ENCODE results near the gene ANXA2.
A peak's percentile ranks its signal among the peaks of the same experiment; 100 is the strongest.
"Not testable (repeated sequence)": the region's sequence is repeated elsewhere in the genome, so short reads cannot be mapped to it uniquely, and the experiment has no call there.

ANXA2 gene

DNA sequence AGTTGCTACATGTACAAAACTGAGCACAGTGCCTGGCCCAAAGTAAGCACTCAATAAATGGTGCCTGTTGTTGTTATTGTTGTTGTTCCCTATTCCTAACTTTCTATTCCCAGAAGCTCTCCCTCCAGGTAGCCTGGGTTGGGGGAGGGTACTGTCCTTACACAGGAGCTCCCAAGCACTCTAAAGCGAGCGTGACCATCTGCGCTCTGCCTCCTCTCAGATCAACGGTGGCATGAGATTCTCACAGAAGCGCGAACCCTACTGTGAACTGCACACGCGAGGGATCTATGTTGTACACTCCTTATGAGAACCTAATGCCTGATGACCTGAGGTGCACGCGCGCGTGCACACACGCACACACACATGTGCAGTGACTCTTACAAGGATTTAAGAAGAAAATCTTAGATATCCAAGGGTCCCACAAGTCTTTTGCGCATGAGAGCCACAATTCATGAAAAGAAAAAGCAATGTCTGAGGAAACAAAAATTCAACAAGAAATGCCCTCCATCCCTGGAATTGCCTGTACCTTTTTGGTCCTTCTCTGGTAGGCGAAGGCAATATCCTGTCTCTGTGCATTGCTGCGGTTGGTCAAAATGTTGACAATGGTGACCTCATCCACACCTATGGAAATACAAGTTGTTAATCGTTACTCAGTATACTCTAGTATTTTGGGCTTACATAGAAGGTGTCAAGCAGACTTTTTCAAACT lies 33.7 kb downstream of the ANXA2 start:
- no peak for DNase-seq

DNA sequence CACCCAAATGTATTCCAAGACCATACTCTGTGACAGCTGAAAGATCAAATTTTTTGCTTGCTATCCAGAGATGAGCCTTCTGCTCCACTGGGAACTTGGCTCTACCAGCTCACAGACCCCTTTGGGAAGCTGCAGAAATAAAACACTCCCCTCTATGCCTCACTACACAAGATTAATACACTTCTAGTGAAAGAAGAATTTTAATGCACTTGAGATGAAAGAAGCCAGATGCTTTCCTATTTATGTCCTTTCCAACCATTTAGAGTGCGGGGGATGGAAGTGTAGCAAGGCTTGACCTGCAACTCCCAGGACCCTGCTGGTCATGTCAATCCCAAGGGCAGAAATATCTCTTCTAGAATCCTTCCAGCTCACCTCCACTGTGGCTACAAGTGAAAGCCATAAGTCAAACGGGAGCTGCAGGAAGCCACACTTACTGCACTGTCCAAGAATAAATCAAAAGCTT lies 34.7 kb downstream of the ANXA2 start:
- no peak for DNase-seq

DNA sequence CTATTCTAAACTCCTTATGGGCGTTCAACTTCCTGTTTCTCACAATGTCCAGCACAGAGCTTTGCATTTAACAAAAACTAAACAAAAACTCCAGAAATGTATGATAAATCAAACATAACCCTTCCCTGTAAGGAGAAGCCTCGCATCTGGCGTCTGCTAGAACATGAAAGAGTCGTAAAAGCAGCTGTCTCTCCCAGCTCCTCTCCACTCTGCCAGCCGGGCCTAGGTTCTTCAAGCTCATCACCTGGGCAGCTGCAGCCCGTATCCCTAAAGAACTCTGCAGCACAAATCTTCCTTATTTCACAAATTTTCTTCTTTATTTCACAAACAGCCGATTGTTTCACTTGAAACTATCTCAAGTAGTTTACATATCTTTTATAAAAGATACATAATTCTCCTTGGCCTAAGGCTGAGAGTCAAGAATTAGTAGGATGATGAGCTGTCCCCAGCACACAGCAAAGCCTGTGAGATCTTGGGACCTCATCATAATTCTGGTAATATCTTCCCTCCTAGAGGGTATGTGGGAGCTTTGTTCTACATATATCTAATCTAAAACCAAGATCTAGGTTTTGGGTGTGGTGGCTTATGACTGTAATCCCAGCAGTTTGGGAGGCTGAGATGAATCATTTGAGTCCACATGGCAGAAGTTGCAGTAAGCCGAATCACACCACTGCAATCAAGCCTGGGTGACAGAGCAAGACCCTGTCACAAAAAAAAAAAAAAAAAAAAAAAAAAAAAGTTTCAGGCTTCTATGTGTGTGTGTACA lies 35.3 kb downstream of the ANXA2 start:
- DNase-seq = no peak

DNA sequence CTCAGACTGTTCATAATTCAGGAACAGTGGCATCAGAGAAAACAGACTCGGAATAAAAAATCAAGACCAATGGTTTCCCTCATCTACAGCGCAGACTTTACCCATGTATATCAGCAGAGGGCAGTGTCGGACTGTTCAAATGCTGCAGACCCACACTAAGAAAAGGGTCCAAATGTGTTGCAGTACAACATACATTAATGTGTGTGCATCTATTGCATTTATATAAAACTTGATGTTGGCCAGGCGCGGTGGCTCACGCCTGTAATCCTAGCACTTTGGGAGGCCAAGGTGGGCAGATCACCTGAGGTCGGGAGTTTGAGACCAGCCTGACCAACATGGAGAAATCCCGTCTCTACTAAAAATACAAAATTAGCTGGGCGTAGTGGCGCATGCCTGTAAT lies 38.0 kb downstream of the ANXA2 start:
- DNase-seq = not testable (repeated sequence)

DNA sequence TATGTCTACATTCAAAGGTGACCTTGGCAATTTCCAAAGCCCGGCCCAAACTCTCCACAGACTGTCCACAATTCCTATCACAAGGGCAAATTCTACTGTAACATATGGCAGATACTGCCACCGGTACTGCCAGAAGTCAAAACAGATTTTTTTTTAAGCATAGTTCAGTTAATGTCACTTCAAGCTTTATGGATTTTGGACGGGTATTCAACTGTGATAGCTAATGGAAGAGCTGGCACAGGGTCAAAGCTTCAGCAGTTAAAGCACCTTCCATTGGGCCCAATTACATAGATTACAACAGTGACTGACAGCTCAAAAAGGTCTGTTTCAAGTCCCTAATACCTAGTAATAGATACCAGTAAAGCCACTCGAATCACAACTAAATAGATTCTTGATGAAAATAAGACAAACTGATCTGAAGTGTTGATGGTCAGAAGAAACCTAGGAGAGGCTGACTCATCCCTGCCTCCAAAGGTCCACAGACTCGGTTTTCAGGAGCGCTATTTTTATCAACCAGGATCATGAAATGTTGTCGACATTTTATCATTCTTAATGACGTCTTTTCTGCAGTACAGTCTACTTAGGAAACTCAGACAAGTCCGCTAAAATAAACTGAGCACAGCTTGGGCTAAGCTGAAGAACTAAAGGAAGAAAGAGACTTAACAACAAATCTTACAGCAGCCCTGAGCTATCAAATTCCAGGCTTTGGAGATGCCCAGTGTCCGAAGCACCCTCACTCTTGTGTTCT lies 38.7 kb downstream of the ANXA2 start:
- DNase-seq = peak; percentile 85

DNA sequence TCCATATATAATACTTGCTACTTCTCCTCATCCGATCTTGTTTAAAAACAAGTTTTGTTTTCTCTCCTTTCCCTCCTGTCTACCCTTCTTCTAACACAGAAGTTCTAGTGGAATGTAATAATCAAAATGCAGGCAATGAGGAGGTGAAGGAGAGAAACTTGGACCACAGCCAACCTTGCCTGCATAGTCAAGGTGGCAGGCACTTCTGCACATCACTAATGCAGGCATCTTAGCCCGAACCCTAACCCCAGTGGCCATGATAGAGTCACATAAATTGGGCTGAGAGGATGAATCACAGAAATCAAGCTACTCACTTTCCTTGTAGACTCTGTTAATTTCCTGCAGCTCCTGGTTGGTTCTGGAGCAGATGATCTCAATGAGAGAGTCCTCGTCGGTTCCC lies 41.0 kb downstream of the ANXA2 start:
- DNase-seq = no peak

DNA sequence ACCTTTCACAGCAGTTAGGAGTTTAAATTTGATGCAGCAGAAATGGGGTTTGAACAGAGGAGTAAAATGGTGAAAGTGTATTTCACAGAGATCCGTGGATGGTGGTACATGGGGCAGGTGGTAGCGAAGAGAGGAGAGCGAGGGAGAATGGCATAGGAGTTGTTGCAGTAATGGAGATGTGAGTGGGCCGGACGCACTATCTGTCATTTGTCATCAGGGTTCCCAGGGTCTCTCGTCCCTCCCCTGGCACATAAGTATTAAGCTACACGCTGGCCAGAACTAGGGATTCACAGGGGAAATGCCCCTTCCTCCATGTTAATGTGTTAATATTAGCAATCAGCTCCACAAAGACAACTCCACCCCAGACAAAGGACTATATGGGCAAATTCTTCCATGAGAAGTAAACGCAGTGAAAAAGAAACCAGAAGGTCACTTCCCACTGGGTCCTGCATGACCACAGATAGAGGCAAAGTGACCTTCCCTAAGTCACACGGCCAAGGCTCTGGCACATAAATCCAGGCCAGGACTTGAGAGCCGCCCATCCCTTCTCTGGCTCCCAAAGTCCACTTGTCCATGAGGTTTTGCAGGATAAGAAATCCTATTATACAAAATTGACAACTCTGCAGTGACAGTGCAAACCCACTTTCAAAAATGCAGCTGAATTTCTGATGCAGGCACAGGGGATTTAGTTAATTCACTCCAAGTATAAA lies 42.5 kb downstream of the ANXA2 start:
- no peak for DNase-seq

DNA sequence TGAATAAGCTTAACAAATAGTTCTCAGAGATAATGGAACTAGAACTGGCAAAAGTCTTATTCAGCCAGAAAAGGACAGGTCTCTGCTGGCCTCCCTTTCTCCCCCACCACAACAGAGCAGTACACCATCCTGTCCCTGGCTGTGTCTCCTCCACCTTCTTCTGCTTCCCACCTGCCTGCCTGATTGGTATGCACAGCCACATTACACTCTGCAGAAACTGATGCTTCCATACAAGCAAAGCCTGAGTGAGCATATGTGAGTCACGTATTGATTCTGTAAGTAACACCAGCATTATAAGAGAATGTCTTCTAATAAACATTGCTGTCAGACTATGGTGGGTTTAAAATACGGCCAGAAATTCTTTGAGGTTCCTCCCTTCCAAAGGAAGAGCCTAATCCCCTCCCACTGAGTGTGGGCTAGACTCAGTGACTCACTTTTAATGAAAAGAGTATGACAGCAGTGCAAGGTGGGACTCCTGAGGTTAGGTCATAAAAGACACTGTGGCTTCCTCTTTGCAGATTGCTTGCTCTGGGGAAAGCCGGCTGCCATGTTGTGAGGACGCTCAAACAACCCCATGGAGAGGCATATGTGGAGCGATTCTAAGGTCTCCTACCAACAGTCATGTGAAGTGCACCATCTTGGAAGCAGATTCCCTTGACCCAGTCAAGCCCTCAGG lies 44.4 kb downstream of the ANXA2 start:
- DNase-seq = no peak

DNA sequence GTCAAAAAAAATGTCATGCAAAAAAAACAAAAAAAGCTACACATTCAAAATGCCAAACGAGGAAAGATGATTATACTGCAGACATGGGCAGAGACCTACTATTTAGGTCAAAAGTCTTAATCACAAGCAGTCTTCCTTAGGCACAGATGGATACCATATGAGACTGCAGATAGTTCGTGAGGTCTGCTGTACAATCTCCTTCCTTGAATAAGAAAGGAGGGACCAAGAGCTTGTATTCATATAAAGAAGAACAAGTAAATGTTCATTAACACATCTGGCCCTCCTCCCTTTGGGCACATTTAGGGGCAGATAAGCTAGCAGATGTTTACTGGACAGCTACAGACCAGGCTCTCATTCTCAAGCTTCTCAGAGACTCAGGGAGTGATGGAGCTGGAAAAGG lies 45.3 kb downstream of the ANXA2 start:
- no peak for DNase-seq

DNA sequence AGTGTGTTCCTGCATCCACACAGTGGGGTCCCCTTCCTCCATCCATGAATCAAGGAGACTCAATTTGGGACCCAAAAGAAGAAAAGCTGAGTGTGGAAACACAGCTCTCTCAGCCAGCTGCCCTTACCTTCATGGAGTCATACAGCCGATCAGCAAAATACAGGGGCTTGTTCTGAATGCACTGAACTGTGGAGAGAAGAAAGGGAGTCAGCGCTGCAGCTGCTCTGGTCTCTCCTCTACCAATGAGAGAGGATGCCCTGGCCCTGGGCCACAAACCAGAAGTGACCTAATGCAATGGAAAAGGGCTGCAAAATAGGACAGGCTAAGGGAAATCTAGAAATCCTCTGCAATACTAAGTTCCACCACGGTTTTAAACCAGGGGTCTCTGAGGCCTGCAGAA lies 46.7 kb downstream of the ANXA2 start:
- no peak for DNase-seq

DNA sequence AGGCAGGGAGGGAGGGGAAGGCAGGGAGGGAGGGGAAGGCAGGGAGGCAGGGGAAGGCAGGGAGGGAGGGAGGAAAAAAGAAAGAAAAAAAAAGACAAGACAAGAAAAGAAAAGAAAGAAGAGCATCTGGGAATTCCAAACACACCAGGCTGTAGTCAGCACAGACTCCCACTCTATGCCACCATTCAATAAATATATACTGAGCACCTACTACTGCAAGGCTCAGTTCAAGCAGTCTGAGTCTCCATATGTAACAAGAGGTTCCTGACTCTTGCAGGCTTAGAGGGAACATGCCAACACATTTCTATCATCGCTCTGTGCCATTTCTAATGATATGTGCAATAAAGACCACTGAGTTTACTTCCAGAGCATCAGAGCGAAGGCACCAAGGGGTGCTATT lies 47.7 kb downstream of the ANXA2 start:
- no peak for DNase-seq

DNA sequence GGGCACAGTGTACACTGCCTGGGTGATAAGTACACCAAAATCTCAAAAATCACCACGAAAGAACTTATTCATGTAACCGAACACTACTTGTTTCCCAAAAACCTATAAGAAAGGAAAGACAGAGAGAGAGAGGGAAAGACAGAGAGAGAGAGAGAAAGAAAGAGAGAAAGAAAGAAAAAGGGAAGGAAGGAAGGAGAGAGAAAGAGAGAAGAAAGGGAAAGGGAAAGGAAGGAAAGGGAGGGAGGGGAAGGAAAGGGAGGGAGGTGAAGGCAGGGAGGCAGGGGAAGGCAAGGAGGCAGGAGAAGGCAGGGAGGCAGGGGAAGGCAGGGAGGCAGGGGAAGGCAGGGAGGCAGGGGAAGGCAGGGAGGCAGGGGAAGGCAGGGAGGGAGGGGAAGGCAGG lies 48.2 kb downstream of the ANXA2 start:
- DNase-seq = no peak

DNA sequence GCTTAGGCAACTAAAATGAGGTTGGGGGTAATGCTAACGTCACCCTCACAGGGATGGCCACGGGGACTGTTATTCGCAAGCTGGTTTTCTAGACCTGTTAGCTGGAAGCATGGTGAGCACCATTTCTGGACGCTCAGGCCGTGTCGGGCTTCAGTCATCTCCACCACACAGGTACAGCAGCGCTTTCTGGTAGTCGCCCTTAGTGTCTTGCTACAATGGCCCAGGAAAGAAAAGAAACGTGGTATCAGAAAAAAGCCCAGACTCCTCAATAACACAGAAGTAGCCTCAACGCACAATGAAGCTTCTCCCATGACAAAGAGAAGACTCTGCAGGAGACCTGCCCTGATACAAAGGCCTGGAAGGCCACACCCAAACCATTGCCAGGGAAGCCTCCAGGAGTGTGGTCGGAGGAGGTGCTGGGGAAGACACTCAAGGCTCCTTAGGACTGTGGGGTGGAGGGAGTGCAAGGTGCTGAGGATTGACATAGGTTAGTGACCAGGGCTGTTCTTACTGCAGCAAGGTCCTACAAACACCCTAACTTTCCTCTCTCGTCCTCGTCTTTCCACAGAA lies 50.2 kb downstream of the ANXA2 start:
- DNase-seq = no peak

DNA sequence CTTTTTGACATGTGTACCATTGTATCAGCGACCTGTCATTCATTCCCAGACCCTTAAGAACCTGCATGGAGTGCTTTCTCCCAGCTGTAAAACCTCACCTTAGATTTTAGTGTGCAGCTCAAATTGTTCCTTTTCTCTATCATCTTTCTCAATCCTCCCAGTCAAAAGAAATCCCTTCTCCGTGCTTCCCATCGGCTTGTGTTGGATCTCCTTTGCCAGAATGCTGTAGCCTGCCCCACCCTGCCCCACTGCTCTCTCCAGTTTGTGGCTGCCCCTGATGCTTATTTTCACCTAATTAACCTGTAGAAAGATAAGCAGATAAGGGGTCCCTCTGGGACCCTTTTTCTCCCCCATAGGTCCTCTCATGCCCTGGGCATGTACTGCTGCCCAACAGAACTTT lies 51.1 kb downstream of the ANXA2 start:
- DNase-seq = no peak

DNA sequence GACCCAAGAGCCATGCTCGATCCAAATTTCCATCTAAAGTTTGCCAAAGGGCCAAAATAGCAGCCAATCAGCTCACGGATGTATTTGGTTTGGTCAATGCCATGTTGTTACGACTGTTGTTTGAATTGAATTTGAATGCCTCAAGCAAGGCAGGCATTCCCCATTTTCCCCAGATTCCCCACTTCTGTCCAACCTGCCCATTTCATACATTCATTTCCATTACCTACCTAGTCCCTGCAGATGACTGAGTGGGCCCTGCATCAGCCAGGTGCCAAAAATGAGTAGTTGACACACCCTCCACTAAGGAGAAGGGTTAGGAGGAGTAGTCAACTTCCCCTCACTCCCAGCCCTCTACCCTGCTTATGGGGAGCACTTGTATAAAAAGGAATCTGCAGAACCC lies 51.7 kb downstream of the ANXA2 start:
- no peak for DNase-seq

DNA sequence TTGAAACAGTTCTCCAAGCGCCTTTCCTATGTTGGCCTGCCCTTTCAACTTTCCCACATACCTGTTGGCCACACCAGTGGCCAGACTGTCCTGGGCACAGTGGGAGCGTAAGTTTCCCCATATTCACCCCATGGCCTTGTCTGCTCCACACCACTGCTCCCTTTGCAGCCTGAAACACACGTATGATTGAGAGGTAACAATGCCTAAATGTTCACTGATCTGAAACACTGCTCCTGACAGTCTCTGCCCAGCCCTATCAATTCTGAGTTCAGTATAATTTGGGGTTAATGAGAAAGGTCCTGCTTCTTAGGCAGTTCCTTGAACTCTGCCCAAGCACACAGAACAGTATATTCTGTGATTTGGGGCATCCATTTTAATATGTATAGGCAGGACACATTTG lies 52.2 kb downstream of the ANXA2 start:
- no peak for DNase-seq

DNA sequence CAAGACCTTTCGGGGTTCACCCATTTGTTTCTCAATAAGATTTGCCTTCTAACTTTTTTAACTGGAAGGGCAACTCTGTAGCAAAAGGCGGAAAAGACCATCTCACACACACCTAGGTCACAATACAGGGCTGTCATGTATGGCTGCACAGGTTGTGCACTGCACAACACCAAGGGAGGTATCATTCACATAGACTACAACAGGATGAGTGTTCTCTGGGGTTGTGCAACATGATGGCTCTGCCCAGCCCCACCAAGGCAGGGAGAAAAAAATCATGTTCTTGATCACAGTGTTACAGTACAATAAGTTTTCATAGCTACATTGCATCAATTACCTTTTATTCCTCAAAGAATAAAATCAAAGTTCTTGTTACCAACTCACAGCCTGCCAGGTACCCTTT lies 52.8 kb downstream of the ANXA2 start:
- DNase-seq = no peak

DNA sequence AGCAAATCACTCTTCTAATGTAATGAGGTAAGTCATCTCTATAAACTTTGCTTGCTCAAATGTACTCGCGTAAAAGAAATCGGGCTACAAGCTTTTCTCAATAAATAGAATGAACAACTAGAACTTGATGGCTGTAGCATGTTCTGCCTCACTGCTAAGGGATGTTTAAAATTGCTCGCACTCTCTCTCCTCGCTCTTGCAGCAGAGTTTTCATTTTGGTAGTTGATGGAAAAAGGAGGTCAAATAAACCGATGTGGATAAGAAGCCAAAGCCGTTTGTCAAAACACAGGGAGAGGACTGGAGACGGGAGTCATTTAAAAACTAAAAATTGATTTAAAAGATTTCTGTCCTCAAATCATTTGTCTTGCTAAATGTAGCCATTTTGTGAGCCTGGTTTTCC lies 53.3 kb downstream of the ANXA2 start:
- DNase-seq = no peak

DNA sequence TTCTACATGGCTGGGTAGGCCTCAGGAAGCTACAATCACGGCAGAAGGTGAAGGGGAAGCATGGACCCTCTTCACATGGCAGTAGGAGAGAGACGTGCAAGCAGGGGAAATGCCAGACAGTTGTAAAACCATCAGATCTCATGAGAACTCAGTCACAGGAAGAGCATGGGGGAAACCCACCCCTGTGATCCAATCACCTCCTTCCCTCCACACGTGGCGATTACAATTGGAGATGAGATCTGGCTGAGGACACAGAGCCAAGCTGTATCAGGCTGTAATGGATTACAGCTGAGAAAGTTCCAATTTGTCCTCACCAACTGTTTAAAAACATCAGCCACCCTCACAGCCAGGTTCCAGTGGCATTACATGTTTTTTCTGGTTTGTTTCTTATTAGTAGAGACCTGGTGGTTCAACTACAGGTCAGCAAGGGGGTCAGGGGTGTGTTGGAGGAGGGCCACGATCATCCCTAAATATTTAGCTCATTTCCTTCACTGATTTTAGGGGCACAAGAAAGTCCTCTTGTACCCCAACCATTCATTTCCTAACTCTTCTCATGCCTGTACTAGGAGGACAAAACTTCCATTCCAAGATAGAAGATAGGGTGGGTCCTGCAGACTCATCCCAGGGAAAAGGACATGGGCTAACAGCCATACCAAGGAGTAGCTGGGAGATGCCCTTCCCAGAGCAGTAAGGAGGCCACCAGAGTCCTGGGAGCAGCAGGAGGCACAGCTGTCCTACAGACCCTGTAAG lies 54.4 kb downstream of the ANXA2 start:
- no peak for DNase-seq

DNA sequence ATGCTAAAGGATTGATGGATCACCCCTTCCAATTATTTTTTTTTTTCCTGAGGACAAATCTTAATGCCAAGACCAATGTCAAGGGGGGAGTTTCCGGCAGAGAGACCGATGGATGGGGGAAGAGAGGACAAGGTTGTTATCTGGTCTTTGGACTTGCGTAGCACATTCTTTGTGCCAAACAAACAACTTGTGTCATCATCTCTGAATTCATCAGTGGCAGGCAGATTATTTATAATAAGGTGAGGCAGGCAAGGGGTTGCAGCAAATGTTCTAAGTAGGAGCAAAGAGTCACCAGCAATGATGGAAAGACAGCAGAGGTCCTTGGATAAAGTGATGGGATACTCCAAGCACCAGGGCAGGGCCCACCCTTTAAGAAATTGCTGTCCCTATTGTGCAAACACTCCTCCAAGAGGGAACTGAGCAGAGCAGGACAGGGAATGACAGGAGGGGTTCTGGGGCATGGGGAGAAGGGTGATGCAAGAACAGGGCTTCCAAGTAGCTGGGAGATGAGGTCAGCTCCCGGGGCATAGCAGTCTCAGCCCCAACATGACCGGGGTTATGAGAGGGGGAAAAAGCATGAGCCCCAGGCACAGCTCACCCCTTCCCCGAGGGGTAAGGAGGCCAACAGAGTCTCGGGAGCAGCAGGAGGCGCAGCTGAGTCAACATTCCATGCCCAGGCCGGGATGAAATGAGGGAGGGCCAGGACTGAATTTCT lies 57.4 kb downstream of the ANXA2 start:
- no peak for DNase-seq

DNA sequence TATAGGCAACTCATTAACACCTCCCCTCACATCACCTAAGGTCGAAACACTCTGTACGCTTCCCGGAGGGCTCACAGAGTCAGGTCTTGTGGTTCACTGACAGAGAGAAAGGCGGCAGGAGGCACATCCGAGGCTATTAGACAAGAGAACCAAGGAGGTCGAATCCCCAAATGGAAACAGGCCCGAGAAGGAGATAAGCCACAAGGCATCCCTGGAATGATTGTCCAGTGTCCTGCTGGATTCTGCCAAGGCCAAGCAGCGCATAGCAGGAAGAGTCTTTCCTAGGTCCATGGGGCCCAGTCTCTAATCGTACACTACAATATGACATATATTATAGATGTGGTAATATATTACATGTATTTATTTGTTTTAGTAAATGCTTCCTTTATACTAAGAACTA lies 58.5 kb downstream of the ANXA2 start:
- DNase-seq = no peak
